H7 (cell line): ENCODE results near the gene MRPL40. TPM values are rescaled to one million over a fixed set of nuclear protein-coding genes. Genes with fewer than 3 reads are reported as not detected.

Experiments used
- DNase-seq: peaks from one replicate; pipeline ENCODE4 v3.0.0; 2012
- H3K27me3 ChIP-seq: 2 replicates; pipeline ENCODE4 v1.6.0; 2011; ENCODE audit warnings: mild to moderate bottlenecking, low read length; ENCODE audit not compliant: control insufficient read depth, insufficient read depth
- H3K36me3 ChIP-seq: replicated peaks from 2 replicates; pipeline ENCODE4 v1.5.1; 2011; ENCODE audit warnings: low read length; ENCODE audit not compliant: control insufficient read depth, insufficient read depth
- H3K4me3 ChIP-seq: 2 replicates; pipeline ENCODE4 v1.5.1; 2011; ENCODE audit warnings: low read depth, mild to moderate bottlenecking, control low read depth, low read length, moderate library complexity; ENCODE audit not compliant: insufficient read depth
- total RNA-seq: library from RNA; depleted of rRNA; stranded (reverse); fragments of >200 nt; shearing (Covaris generic); gene quantifications from 2 replicates; pipeline ENCODE4 v1.2.3, GENCODE V29; 2014

MRPL40 gene
- total RNA-seq, 1 experiment from 2014 or later: 20.2 TPM

- peaks cover 63% of the 10 kb centered on the region for H3K36me3 ChIP-seq
- no peak for DNase-seq
- H3K27me3 ChIP-seq: no peaks in the 10 kb centered on the region
- H3K4me3 ChIP-seq: no peak overlapping the region
Measured at GRCh38 chr22:19470010-19470409, 37.7 kb downstream of the MRPL40 start.

- DNase-seq: no peak
- no peaks in the 10 kb centered on the region for H3K27me3 ChIP-seq
- H3K36me3 ChIP-seq: peaks cover 53% of the 10 kb centered on the region
Measured at GRCh38 chr22:19471572-19471971, 39.2 kb downstream of the MRPL40 start.

GRCh38 chr22:19472233-19472632 lies 39.9 kb downstream of the MRPL40 start:
- Histone ChIP-seq H3K27me3 (no peaks in the 10 kb centered on the region), H3K36me3 (peaks cover 47% of the 10 kb centered on the region), H3K4me3 (no peak overlapping the region)
- no peak for DNase-seq

More at GRCh38 chr22:19471572-19471971, 39.2 kb downstream of the MRPL40 start:
- H3K4me3 ChIP-seq: no peak overlapping the region

GRCh38 chr22:19473578-19473977 lies 41.2 kb downstream of the MRPL40 start:
- no peak for DNase-seq
- H3K36me3 ChIP-seq: peaks cover 39% of the 10 kb centered on the region
- no peaks in the 10 kb centered on the region for H3K27me3 ChIP-seq
- H3K4me3 ChIP-seq: no peak overlapping the region

GRCh38 chr22:19476023-19476422 lies 43.7 kb downstream of the MRPL40 start:
- Histone ChIP-seq H3K27me3 (no peaks in the 10 kb centered on the region), H3K36me3 (peaks cover 25% of the 10 kb centered on the region), H3K4me3 (no peak overlapping the region)
- no peak for DNase-seq

GRCh38 chr22:19477321-19478044 lies 45.1 kb downstream of the MRPL40 start:
- H3K27me3 ChIP-seq: no peaks in the 10 kb centered on the region
- peaks cover 15% of the 10 kb centered on the region for H3K36me3 ChIP-seq
- DNase-seq: no peak
- peak overlapping the region; percentile 5 for H3K4me3 ChIP-seq

GRCh38 chr22:19478045-19478900 lies 45.9 kb downstream of the MRPL40 start:
- no peaks in the 10 kb centered on the region for H3K27me3 ChIP-seq
- DNase-seq: no peak

GRCh38 chr22:19478901-19479354 lies 46.6 kb downstream of the MRPL40 start, which contains the start of gene UFD1:
Gene UFD1, minus strand, starts transcription at chr22:19479193. Its CDS starts 108 bp downstream, at chr22:19479085.
- DNase-seq: peak; percentile 94

More at GRCh38 chr22:19478045-19478900, 45.9 kb downstream of the MRPL40 start:
- peak overlapping the region; percentile 88 for H3K4me3 ChIP-seq
- H3K36me3 ChIP-seq: peaks cover 11% of the 10 kb centered on the region

GRCh38 chr22:19479355-19480172 lies 47.2 kb downstream of the MRPL40 start, which contains the start of gene CDC45:
Gene CDC45, plus strand, starts transcription at chr22:19479920. Its CDS starts 49 bp downstream, at chr22:19479969.
- Histone ChIP-seq H3K27me3 (no peaks in the 10 kb centered on the region), H3K4me3 (peak within 1 kb of the TSS; percentile 88), H3K36me3 (peaks cover 8% of the 10 kb centered on the region)
- DNase-seq: peak; percentile 97

More at GRCh38 chr22:19478901-19479354, 46.6 kb downstream of the MRPL40 start, which contains the start of gene UFD1:
- peak within 1 kb of the TSS; percentile 88 for H3K4me3 ChIP-seq
- no peaks in the 10 kb centered on the region for H3K27me3 ChIP-seq
- peaks cover 8% of the 10 kb centered on the region for H3K36me3 ChIP-seq

GRCh38 chr22:19480173-19480568 lies 47.8 kb downstream of the MRPL40 start:
- no peak for DNase-seq
- Histone ChIP-seq H3K36me3 (peaks cover 9% of the 10 kb centered on the region), H3K27me3 (no peaks in the 10 kb centered on the region), H3K4me3 (peak overlapping the region; percentile 85)

- H3K27me3 ChIP-seq: no peaks in the 10 kb centered on the region
- H3K4me3 ChIP-seq: peak overlapping the region; percentile 85; the same call in 1 of the 2 replicates
- H3K36me3 ChIP-seq: peaks cover 12% of the 10 kb centered on the region
- no peak for DNase-seq
Measured at GRCh38 chr22:19480789-19481188, 48.4 kb downstream of the MRPL40 start.

- no peaks in the 10 kb centered on the region for H3K27me3 ChIP-seq
- no peak overlapping the region for H3K4me3 ChIP-seq
- H3K36me3 ChIP-seq: peaks cover 11% of the 10 kb centered on the region
- DNase-seq: no peak
Measured at GRCh38 chr22:19482297-19482696, 50.0 kb downstream of the MRPL40 start.

GRCh38 chr22:19483481-19484244 lies 51.3 kb downstream of the MRPL40 start:
- DNase-seq: no peak
- Histone ChIP-seq H3K4me3 (no peak overlapping the region), H3K27me3 (no peaks in the 10 kb centered on the region), H3K36me3 (peaks cover 11% of the 10 kb centered on the region)
